AG04450 (cell line): ENCODE measurements around the gene FIBCD1. TPM values are rescaled to one million over a fixed set of nuclear protein-coding genes. Genes with fewer than 3 reads are reported as not detected.

Source experiments
- CTCF ChIA-PET: fragments of 300-600, 350-600 bp; formaldehyde crosslinking; extraction: SDS; loops from one replicate; lab custom pipeline; 2022; ENCODE audit warnings: antibody characterized with exemption, inconsistent platforms; lab: Charles Lee
- POLR2A ChIA-PET: fragments of 350-600 bp; formaldehyde crosslinking; extraction: SDS; loops from one replicate; lab custom pipeline; 2021; ENCODE audit warnings: antibody characterized with exemption, inconsistent platforms; lab: Yijun Ruan, JAX
- DNase-seq: peaks from one replicate; pipeline ENCODE4 v3.0.0-alpha.2; 2011; ENCODE audit warnings: low read depth, low spot score
- H3K27ac ChIP-seq: one replicate; pipeline ENCODE4 v1.5.1; 2012; ENCODE audit warnings: low read depth, low read length, control low read depth
- H3K27me3 ChIP-seq: one replicate; pipeline ENCODE4 v1.6.0; 2012; ENCODE audit warnings: low read length; ENCODE audit not compliant: control insufficient read depth, insufficient read depth
- H3K4me3 ChIP-seq: 2 replicates; pipeline ENCODE4 v1.5.1; 2011; ENCODE audit warnings: mild to moderate bottlenecking, low read depth, low read length, control low read depth
- H3K9me3 ChIP-seq: 2 replicates; pipeline ENCODE4 v1.5.1; 2012; ENCODE audit warnings: low read length; ENCODE audit not compliant: control insufficient read depth, insufficient read depth
- polyA plus RNA-seq: library from polyadenylated mRNA; depleted of rRNA; stranded (reverse); fragments of >200 nt; gene quantifications from 2 replicates; pipeline ENCODE4 v1.2.3, GENCODE V29; 2011
- TF ChIP-seq, protein P1 (sequence below): IDR thresholded peaks from 2 replicates; pipeline ENCODE4 v1.5.1; 2011; ENCODE audit warnings: low read depth, low read length, control low read depth, inconsistent platforms

Gene FIBCD1
- polyA plus RNA-seq, 1 experiment, result 2.2 TPM

DNA sequence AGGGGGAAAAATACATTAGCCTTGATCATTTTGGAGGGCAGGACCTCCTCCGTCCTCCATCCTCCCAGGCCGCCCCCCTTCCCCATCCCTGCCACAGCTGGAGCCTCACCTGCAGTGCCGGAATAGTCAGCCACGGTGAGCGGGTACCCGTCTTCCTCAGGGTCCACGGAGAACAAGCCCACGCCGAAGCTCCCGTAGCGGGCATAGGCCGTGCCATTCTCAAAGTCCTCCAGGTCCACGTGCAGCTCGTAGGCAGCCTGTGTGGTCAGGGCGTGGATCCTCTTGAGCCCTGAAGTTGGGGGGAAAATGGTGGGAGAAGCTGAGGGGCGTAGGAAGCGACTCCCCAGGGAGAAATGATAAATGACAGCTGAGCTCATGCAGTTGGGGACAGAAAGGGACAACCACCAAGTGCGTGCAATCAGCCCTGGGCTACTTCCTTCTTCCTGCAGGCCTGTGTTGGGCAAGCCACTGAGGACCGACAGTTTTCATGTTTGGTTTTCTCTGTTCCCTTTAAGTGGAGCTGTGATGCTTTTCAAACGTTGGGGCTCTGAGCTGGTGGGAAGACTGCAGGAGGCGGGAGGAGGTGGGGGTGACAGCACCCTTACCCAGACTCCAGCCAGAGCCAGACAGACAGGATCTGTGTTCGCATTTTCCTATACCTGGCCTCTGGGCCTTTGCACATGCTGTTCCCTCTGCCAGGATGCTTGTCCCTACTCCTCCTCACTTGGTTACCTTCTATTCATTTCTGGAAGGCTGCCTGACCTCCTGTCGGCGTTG is 33.7 kb downstream of the FIBCD1 start:
- POLR2A ChIA-PET, result no interaction called here
- Histone ChIP-seq H3K27ac (no peak overlapping the region), H3K27me3 (peaks cover 3% of the 10 kb centered on the region), H3K4me3 (no peak overlapping the region), H3K9me3 (no peaks in the 10 kb centered on the region)
- CTCF ChIA-PET, result no interaction called here
- TF ChIP-seq, protein P1, sequence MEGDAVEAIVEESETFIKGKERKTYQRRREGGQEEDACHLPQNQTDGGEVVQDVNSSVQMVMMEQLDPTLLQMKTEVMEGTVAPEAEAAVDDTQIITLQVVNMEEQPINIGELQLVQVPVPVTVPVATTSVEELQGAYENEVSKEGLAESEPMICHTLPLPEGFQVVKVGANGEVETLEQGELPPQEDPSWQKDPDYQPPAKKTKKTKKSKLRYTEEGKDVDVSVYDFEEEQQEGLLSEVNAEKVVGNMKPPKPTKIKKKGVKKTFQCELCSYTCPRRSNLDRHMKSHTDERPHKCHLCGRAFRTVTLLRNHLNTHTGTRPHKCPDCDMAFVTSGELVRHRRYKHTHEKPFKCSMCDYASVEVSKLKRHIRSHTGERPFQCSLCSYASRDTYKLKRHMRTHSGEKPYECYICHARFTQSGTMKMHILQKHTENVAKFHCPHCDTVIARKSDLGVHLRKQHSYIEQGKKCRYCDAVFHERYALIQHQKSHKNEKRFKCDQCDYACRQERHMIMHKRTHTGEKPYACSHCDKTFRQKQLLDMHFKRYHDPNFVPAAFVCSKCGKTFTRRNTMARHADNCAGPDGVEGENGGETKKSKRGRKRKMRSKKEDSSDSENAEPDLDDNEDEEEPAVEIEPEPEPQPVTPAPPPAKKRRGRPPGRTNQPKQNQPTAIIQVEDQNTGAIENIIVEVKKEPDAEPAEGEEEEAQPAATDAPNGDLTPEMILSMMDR, result no peak
- DNase-seq, result no peak

DNA sequence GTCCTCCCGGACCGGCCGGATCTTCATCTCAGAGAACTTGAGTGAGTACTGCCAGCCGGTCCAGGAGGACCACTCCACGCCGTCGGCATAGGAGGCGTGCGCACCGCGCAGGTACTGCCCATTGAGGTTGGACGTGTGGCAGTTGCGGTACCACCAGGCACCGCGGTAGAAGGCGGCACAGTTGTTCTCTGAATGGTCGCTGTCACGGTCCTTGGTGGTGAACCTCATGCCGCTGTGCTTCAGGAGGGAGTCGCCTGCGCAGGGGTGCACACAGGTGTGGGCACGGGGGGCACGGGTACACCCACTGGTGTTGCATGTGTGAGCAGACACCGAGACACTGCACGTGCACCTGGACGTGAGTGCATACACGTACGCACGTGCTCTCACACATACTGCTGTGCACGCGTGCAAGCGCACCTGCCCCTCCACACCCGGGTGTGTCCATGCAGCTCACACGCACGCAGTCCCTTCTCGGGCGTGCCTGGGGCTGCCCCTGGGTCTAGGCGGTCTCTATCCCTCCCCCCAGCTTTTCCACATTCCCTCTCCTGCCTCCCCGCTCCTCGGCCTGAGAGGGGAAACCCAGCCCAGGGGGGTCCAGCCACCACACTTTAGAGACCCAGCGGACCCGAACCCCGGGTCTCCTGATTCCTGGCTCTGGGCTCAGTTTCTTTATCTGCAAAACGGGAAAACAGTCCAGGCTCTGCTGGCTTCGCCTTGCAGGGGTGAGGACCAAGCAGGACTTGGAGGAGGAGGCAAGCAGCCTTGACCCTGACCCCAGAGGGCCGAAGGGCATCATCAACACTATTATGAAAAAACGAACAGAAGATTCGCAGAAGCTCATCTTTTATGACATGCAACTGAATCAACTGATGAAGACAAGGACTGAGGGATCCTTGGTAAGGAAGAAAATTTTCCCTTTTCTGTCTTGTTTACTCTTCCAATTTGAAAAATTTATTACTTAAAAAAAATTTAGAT is 34.7 kb downstream of the FIBCD1 start:
- Histone ChIP-seq H3K4me3 (no peak overlapping the region), H3K27me3 (peaks cover 3% of the 10 kb centered on the region), H3K27ac (no peak overlapping the region), H3K9me3 (no peaks in the 10 kb centered on the region)
- TF ChIP-seq, protein P1, result no peak
- ChIA-PET CTCF (no interaction called here), POLR2A (no interaction called here)
- no peak for DNase-seq

DNA sequence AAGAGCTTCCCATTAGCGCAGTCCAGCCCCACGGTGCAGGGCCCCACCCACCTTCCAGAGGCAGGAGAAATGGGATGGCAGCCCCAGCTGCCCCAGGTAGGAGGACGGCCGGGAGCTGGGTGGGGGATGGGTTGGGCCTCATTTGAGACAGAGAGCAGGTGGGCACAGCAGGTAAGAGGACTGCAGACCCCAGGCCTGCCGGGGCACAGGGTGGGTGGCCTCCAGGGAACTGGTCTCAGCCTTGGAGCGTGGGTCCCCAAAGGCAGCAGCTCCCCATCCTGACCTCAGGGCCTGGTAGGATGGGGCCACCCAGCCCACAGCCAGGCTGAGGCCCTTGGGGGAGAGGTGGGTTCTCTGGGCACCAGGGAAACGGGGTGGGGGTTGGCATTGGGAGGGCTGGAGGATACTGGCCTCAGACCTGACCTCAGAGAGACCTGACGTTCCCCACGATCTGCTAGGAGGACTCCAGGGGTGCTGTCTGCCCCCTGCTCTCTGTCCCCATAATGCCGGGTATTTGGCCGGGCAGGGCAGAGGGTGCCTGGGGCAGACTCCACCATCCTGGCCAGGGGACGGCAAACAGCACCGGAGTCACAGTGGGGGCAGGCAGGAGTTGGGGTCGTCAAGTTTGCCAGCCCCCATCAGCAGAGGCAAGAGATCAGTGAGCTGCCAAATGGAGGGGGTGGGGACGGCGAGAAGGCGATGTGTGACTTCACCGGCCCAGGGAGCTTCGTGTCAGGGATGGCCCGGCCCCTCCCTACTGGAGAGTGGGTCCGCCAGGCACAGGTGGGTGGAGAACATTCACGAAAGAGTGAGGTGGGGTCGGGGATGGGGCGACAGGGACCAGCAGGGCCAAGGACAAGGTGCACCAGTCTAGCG is 35.6 kb downstream of the FIBCD1 start:
- Histone ChIP-seq H3K9me3 (no peaks in the 10 kb centered on the region), H3K27ac (no peak overlapping the region), H3K27me3 (peaks cover 3% of the 10 kb centered on the region), H3K4me3 (no peak overlapping the region)
- CTCF ChIA-PET, result no interaction called here
- TF ChIP-seq, protein P1, result no peak
- POLR2A ChIA-PET, result no interaction called here
- DNase-seq, result no peak

DNA sequence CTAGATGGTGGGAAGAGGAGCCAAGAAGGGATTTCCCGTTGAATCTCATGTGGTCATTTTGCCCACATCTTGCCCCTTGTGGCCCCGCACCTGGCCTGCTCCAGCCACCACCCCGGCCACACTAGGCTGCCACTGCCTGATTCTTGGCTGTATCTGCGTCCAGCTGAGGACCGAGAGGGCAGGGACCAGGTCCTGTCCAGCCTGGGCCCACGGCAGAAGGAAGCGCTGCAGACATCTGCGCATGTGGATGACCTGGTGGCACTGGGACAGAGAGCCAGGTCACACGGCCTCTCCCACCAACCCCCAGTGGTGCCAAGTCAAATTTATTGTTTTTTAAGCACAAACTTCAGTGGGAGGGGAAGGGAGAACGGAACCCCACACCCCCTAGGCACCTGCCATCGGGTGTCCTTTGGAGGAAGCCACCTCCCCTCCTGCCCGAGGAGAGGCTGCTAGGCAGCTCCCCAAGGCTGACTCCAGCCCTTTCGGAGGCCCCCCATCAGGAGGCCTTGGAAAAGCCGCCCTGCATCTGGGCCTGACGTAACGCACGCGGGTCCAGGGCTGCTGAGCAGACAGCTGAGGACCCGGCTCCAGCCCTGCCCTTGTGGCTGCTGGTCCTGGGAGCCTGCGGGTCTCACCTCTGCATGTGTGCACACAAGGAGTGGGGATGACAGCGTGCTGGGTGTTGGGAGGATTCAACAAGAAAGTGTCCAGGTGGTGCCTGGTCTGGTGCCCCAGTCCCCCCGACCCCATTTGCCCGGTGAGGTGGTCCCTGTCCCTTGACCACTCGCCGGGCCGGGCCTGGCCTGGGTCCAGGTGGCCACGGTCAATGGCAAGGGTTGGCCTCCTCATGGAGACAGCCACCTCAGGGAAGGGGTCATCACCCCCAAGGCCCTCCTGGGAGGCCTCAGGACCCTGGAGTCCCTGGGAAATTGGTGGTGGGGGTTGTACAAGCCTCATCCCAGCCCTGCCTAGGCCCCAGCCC is 36.6 kb downstream of the FIBCD1 start:
- H3K27ac ChIP-seq, result no peak overlapping the region
- TF ChIP-seq, protein P1, result no peak
- H3K9me3 ChIP-seq, result no peaks in the 10 kb centered on the region; the same call in 1 of the 2 replicates
- CTCF ChIA-PET, result no interaction called here
- DNase-seq, result no peak
- POLR2A ChIA-PET, result no interaction called here
- peaks cover 3% of the 10 kb centered on the region for H3K27me3 ChIP-seq
- H3K4me3 ChIP-seq, result no peak overlapping the region
